GM12891 (cell line): ENCODE measurements around the gene CS.

Source experiments
- PAX5 ChIP-seq: IDR thresholded peaks from 2 replicates; pipeline ENCODE4 v1.6.1; 2011; ENCODE audit warnings: low read length, moderate library complexity, mild to moderate bottlenecking; ENCODE audit not compliant: insufficient read depth, severe bottlenecking
- POLR2A ChIP-seq: IDR thresholded peaks from 2 replicates; pipeline ENCODE4 v1.6.1; 2011; ENCODE audit warnings: low read depth, low read length, control low read depth
- POLR2AphosphoS5 ChIP-seq: IDR thresholded peaks from 2 replicates; pipeline ENCODE4 v1.6.1; 2011; ENCODE audit warnings: low read depth, low read length, control low read depth
- POU2F2 ChIP-seq: IDR thresholded peaks from 2 replicates; pipeline ENCODE4 v1.6.1; 2011; ENCODE audit warnings: low read depth, mild to moderate bottlenecking, control low read depth, low read length, moderate library complexity
- SPI1 ChIP-seq: IDR thresholded peaks from 2 replicates; pipeline ENCODE4 v1.6.1; 2011; ENCODE audit warnings: low read depth, low read length, control low read depth
- TAF1 ChIP-seq: IDR thresholded peaks from 2 replicates; pipeline ENCODE4 v1.6.1; 2011; ENCODE audit warnings: low read depth, low read length, control low read depth

- TF ChIP-seq POLR2AphosphoS5, result no peak; the same call in 1 of the 2 replicates
- no peak for TF ChIP-seq SPI1
- peak; percentile 34; the same call in 1 of the 2 replicates for TF ChIP-seq POLR2A
- TF ChIP-seq TAF1, result no peak
- no peak for TF ChIP-seq PAX5
- no peak for TF ChIP-seq POU2F2
Observed at GRCh38 chr12:56271031-56271430, 29.1 kb downstream of the CS start.
